ENCODE data around the gene FADD.
"Not testable (repeated sequence)": the region's sequence is repeated elsewhere in the genome, so short reads cannot be mapped to it uniquely, and the experiment has no call there.

The FADD gene

GRCh38 chr11:70183032-70183431 lies 20.1 kb upstream of the FADD start:
- DNase-seq = no peak

- DNase-seq = no peak
These were observed 19.5 kb upstream of the FADD start for GRCh38 chr11:70183483-70184176.

GRCh38 chr11:70184396-70184795 lies 18.7 kb upstream of the FADD start:
- DNase-seq = no peak

- DNase-seq = no peak
These were observed 17.6 kb upstream of the FADD start for GRCh38 chr11:70185348-70186055.

GRCh38 chr11:70186420-70186819 lies 16.7 kb upstream of the FADD start:
- no peak for DNase-seq

GRCh38 chr11:70186936-70187335 lies 16.2 kb upstream of the FADD start:
- no peak for DNase-seq

- DNase-seq = no peak
These were observed 15.3 kb upstream of the FADD start for GRCh38 chr11:70187771-70188170.

- no peak for DNase-seq
These were observed 13.5 kb upstream of the FADD start for GRCh38 chr11:70189622-70190021.

GRCh38 chr11:70191495-70192140 lies 11.5 kb upstream of the FADD start:
- DNase-seq = no peak

- no peak for DNase-seq
These were observed 10.3 kb upstream of the FADD start for GRCh38 chr11:70192666-70193410.

- DNase-seq = no peak
These were observed 9.4 kb upstream of the FADD start for GRCh38 chr11:70193411-70194292.

- DNase-seq = no peak
These were observed 8.0 kb upstream of the FADD start for GRCh38 chr11:70194792-70195791.

GRCh38 chr11:70200212-70200844 lies 2.8 kb upstream of the FADD start:
- DNase-seq = no peak

- not testable (repeated sequence) for DNase-seq
These were observed 2.0 kb upstream of the FADD start for GRCh38 chr11:70201047-70201446.

- DNase-seq = no peak
These were observed 924 bp upstream of the FADD start for GRCh38 chr11:70201882-70202861.

- DNase-seq = no peak
These were observed 812 bp downstream of the FADD start for GRCh38 chr11:70203751-70204465.

GRCh38 chr11:70204466-70204799 lies 1.3 kb downstream of the FADD start:
- no peak for DNase-seq

- no peak for DNase-seq
These were observed 2.1 kb downstream of the FADD start for GRCh38 chr11:70205049-70205725.
